Stimulated activated CD8-positive, alpha-beta memory T cell treated with anti-CD3 and anti-CD28 coated beads, Interleukin-15, amount 100 ng/mL, for 1 hour (primary cell): Measurements from ENCODE around the gene PSPH.
"Not testable (repeated sequence)": the region's sequence is repeated elsewhere in the genome, so short reads cannot be mapped to it uniquely, and the experiment has no call there.

Experiments
- DNase-seq: peaks from one replicate; pipeline ENCODE4 v3.0.0-alpha.2; 2020; ENCODE audit warnings: low read depth

PSPH gene

GRCh38 chr7:56051339-56052191 is at the start of gene PSPH, which contains the start of gene CCT6A:
Gene PSPH (minus strand): TSS chr7:56051444. CDS start chr7:56021212, 30,232 bp downstream.
Gene CCT6A (plus strand): TSS chr7:56051765. CDS start chr7:56051849, 84 bp downstream.
- peak; percentile 73 for DNase-seq

- DNase-seq = no peak
These were observed 48.4 kb upstream of the PSPH start for GRCh38 chr7:56099653-56100052.

- not testable (repeated sequence) for DNase-seq
These were observed 47.2 kb upstream of the PSPH start for GRCh38 chr7:56098187-56099008.

GRCh38 chr7:56097700-56098099 is 46.5 kb upstream of the PSPH start:
- DNase-seq = no peak

- DNase-seq = no peak
These were observed 41.7 kb upstream of the PSPH start, which contains the start of gene PHKG1 for GRCh38 chr7:56092789-56093531. Gene PHKG1 (minus strand): TSS chr7:56092952. CDS start chr7:56088941, 4,011 bp downstream.

GRCh38 chr7:56092388-56092787 is 41.1 kb upstream of the PSPH start:
- not testable (repeated sequence) for DNase-seq

- DNase-seq = no peak
These were observed 40.3 kb upstream of the PSPH start for GRCh38 chr7:56091591-56091990.

- DNase-seq = no peak
These were observed 36.2 kb upstream of the PSPH start for GRCh38 chr7:56087445-56087844.

- no peak for DNase-seq
These were observed 35.5 kb upstream of the PSPH start for GRCh38 chr7:56086761-56087160.

GRCh38 chr7:56083150-56083785 is 32.0 kb upstream of the PSPH start:
- no peak for DNase-seq

- no peak for DNase-seq
These were observed 30.5 kb upstream of the PSPH start for GRCh38 chr7:56081626-56082340.

- not testable (repeated sequence) for DNase-seq
These were observed 29.6 kb upstream of the PSPH start for GRCh38 chr7:56080726-56081435.

- no peak for DNase-seq
These were observed 28.4 kb upstream of the PSPH start for GRCh38 chr7:56079450-56080185.

GRCh38 chr7:56078196-56078595 is 27.0 kb upstream of the PSPH start:
- DNase-seq = no peak

GRCh38 chr7:56077681-56078080 is 26.4 kb upstream of the PSPH start:
- no peak for DNase-seq

- DNase-seq = peak; percentile 27
These were observed 23.1 kb upstream of the PSPH start for GRCh38 chr7:56074371-56074791.

- DNase-seq = not testable (repeated sequence)
These were observed 15.1 kb upstream of the PSPH start for GRCh38 chr7:56066376-56066775.

- peak; percentile 80 for DNase-seq
These were observed 12.8 kb upstream of the PSPH start, which contains the start of gene SUMF2 for GRCh38 chr7:56063882-56064625. Gene SUMF2 (plus strand): TSS chr7:56064286. CDS start chr7:56064312, 26 bp downstream.

GRCh38 chr7:56063500-56063881 is 12.2 kb upstream of the PSPH start:
- DNase-seq = no peak
